ENCODE data around the gene CCNT1. TPM values are rescaled to one million over a fixed set of nuclear protein-coding genes. Genes with fewer than 3 reads are reported as not detected.
"Not testable (repeated sequence)": the region's sequence is repeated elsewhere in the genome, so short reads cannot be mapped to it uniquely, and the experiment has no call there.

The CCNT1 gene
- total RNA-seq, 4 donors from 2014 or later: 21.3 to 32.1 (median 24.9) TPM

DNA sequence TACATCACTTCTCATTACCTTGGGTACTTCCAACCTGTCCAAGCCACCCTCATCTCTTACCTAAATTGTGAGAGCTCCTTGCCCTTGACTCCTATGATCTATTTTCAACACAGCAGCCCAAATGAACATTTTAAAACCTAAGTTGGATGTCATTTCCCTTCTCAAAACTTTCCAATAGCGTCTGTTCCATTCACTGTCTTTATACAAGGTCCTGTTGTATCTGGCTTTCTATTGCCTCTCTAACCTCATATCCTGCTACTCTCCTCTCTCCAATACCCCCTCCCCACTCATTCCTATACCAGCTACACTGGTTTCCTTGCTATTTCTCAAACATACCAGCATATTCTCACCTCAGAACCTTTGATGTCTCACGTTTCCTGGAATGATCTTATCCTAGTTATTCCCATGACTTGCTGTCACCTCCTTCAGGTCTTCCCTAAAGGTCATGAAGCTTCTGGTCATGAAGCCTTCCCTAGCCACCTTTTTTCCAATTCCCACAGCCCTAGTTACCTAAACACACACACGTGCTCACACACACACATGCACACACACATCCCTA is 30.4 kb downstream of the CCNT1 start:
- 43 to 47% methylated on average over 3 of the region's 3 CpGs for WGBS, 2 donors
- DNase-seq (ENCODE audit: low spot score in 2 of 2): no peak
- Histone ChIP-seq H3K36me3 (peaks cover 0 to 34% (median 0%) of the 10 kb centered on the region in 3 donors), H3K9me3 (no peaks in the 10 kb centered on the region), H3K4me1 (peaks cover 0 to 12% (median 1%) of the 10 kb centered on the region in 4 donors), H3K27me3 (no peaks in the 10 kb centered on the region), H3K27ac (no peak overlapping the region), H3K4me3 (no peak overlapping the region)
- TF ChIP-seq CTCF (IDR thresholded peaks at IDR 0.05) (no peak), POLR2A (IDR thresholded peaks at IDR 0.05) (no peak), EP300 (IDR thresholded peaks at IDR 0.05) (no peak)

DNA sequence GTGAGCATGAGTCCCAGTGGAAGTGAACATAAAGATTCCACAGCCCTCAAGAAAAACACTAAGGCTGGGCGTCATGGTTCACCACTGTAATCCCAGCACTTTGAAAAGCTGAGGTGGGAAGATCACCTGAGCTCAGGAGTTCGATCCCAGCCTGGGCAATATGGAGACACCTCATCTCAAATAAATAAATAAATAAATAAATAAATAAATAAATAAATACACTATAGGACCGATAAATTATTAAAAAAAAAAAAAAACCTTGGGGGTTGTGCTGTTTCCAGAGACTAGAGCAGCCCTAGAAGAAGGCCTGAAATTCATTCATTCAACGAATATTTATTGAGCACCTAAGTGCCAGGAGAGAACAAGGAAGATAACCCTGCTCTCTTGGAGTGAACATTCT is 33.0 kb downstream of the CCNT1 start:
- Histone ChIP-seq H3K9me3 (no peaks in the 10 kb centered on the region), H3K27me3 (no peaks in the 10 kb centered on the region), H3K4me1 (peaks cover 0 to 33% (median 22%) of the 10 kb centered on the region in 4 donors), H3K4me3 (no peak overlapping the region), H3K27ac (no peak overlapping the region), H3K36me3 (peaks cover 0 to 31% (median 0%) of the 10 kb centered on the region in 3 donors)
- DNase-seq (ENCODE audit: low spot score in 2 of 2): no peak
- WGBS, 2 donors: 85 to 86% methylated on average over 4 of the region's 4 CpGs
- no peak for TF ChIP-seq CTCF (IDR thresholded peaks at IDR 0.05)
- TF ChIP-seq EP300 (IDR thresholded peaks at IDR 0.05): no peak
- no peak for TF ChIP-seq POLR2A (IDR thresholded peaks at IDR 0.05)

GRCh38 chr12:48682927-48683326 is 33.6 kb downstream of the CCNT1 start:
- TF ChIP-seq CTCF (IDR thresholded peaks at IDR 0.05) (no peak), EP300 (IDR thresholded peaks at IDR 0.05) (no peak), POLR2A (IDR thresholded peaks at IDR 0.05) (no peak)
- H3K4me3 ChIP-seq: peak overlapping the region; percentile 62 to 99 (median 89)
- H3K4me1 ChIP-seq: peaks cover 0 to 39% (median 28%) of the 10 kb centered on the region in 4 donors
- H3K27ac ChIP-seq: no peak overlapping the region
- H3K27me3 ChIP-seq: no peaks in the 10 kb centered on the region
- 83 to 93% methylated on average over 2 of the region's 2 CpGs for WGBS, 2 donors
- peaks cover 0 to 25% (median 0%) of the 10 kb centered on the region in 3 donors for H3K36me3 ChIP-seq
- no peaks in the 10 kb centered on the region for H3K9me3 ChIP-seq
- no peak for DNase-seq (ENCODE audit: low spot score in 2 of 2)

GRCh38 chr12:48682533-48682905 is 34.0 kb downstream of the CCNT1 start:
- WGBS, 2 donors: 24 to 26% methylated on average over 16 to 19 of the region's 19 CpGs
- H3K27ac ChIP-seq: peak overlapping the region in 2 of 4 donors; percentile 72 to 91

DNA sequence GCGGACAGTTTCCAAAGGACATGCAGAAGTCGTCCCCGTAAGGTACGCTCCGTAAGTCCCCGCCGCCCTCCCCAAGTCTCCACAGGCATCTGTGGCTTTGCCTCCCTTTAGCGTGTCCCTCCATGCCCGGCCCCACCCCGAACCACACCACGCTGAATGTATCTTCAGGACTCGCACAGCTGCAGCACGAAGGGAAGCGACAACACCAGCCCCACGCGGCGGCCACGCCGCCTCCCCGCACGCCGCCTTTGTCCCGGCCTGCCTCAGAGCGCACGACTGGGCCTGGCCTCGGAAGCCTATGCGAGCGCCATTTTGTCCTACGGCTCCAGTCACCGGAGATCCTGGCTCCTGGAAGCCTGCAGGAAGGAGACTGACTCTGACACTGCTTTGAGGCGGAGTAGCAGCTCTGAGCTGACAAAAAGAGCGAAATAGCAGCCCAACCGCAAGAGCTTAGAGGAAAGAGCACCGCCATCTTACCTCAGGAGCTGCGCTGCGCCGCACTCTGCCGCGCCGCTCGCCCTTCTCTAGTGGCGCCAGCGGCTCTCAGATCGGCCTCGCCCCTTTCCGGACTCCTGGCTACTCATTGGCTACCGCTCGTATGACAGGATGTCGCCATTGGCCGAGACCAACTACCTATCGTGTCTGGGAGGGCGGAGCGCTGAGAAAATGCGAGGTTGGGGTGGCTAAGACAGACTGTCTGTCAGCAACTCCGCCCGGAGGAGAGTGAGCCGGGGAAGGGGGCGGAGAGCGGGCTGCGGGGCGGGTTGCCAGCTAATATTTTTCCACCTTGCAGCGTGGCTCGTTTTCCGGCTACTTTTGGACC is 34.6 kb downstream of the CCNT1 start, which contains the start of gene KANSL2:
KANSL2 (minus strand) TSS at position 529 of the 823 bp plus-strand sequence. CDS start 606 bp downstream, outside the sequence.
- peak within 1 kb of the TSS; percentile 86 to 99 (median 94) for H3K4me3 ChIP-seq
- H3K9me3 ChIP-seq: no peaks in the 10 kb centered on the region
- WGBS, 2 donors: 0 to 1% methylated on average over 17 to 62 of the region's 64 CpGs
- H3K27ac ChIP-seq: peak within 1 kb of the TSS; percentile 47 to 93 (median 90)
- DNase-seq (ENCODE audit: low spot score in 2 of 2): peak; percentile 97 to 98
- peaks cover 0 to 49% (median 30%) of the 10 kb centered on the region in 4 donors for H3K4me1 ChIP-seq
- H3K36me3 ChIP-seq: peaks cover 0 to 19% (median 0%) of the 10 kb centered on the region in 3 donors
- TF ChIP-seq CTCF (IDR thresholded peaks at IDR 0.05) (peak in 2 of 5 experiments; percentile 37 to 39), POLR2A (IDR thresholded peaks at IDR 0.05) (peak; percentile 94 to 98), EP300 (IDR thresholded peaks at IDR 0.05) (peak; percentile 79 to 99)
- H3K27me3 ChIP-seq: no peaks in the 10 kb centered on the region

More at GRCh38 chr12:48682533-48682905, 34.0 kb downstream of the CCNT1 start:
- Histone ChIP-seq H3K4me1 (peaks cover 0 to 43% (median 30%) of the 10 kb centered on the region in 4 donors), H3K36me3 (peaks cover 0 to 21% (median 0%) of the 10 kb centered on the region in 3 donors), H3K4me3 (peak overlapping the region; percentile 62 to 99 (median 89))
- not testable (repeated sequence) for DNase-seq (ENCODE audit: low spot score in 2 of 2); H3K9me3 ChIP-seq; H3K27me3 ChIP-seq
